HG03558 (cell line): ENCODE data around the gene CD83.
"Not testable (repeated sequence)": the region's sequence is repeated elsewhere in the genome, so short reads cannot be mapped to it uniquely, and the experiment has no call there.

Experiments used
- ATAC-seq: cut with Tn5 transposase; IDR thresholded peaks from one replicate; pipeline ENCODE4 v1.9.1; 2021; ENCODE audit warnings: moderate number of reproducible peaks; ENCODE audit not compliant: unreplicated experiment; ENCODE audit errors: extremely low read depth

Gene CD83

GRCh38 chr6:14143305-14143704, 25.7 kb downstream of the CD83 start:
- ATAC-seq: no peak

GRCh38 chr6:14144678-14145113, 27.1 kb downstream of the CD83 start:
- no peak for ATAC-seq

- ATAC-seq: no peak
Measured at GRCh38 chr6:14146506-14147096, 29.0 kb downstream of the CD83 start.

GRCh38 chr6:14147891-14148290, 30.3 kb downstream of the CD83 start:
- no peak for ATAC-seq

- ATAC-seq: no peak
Measured at GRCh38 chr6:14148471-14148870, 30.9 kb downstream of the CD83 start.

GRCh38 chr6:14149053-14149738, 31.6 kb downstream of the CD83 start:
- ATAC-seq: no peak

GRCh38 chr6:14149739-14150130, 32.2 kb downstream of the CD83 start:
- no peak for ATAC-seq

- not testable (repeated sequence) for ATAC-seq
Measured at GRCh38 chr6:14151300-14151699, 33.7 kb downstream of the CD83 start.

- ATAC-seq: no peak
Measured at GRCh38 chr6:14151773-14152172, 34.2 kb downstream of the CD83 start.

GRCh38 chr6:14153228-14153627, 35.7 kb downstream of the CD83 start:
- no peak for ATAC-seq

- ATAC-seq: no peak
Measured at GRCh38 chr6:14159090-14159489, 41.5 kb downstream of the CD83 start.

- ATAC-seq: no peak
Measured at GRCh38 chr6:14162826-14163225, 45.3 kb downstream of the CD83 start.

GRCh38 chr6:14165091-14165490, 47.5 kb downstream of the CD83 start:
- no peak for ATAC-seq

- no peak for ATAC-seq
Measured at GRCh38 chr6:14166839-14167238, 49.3 kb downstream of the CD83 start.

- no peak for ATAC-seq
Measured at GRCh38 chr6:14170128-14170527, 52.6 kb downstream of the CD83 start.

- no peak for ATAC-seq
Measured at GRCh38 chr6:14172562-14172961, 55.0 kb downstream of the CD83 start.

GRCh38 chr6:14174226-14174625, 56.7 kb downstream of the CD83 start:
- no peak for ATAC-seq

- ATAC-seq: no peak
Measured at GRCh38 chr6:14174996-14175395, 57.4 kb downstream of the CD83 start.

GRCh38 chr6:14176429-14176828, 58.9 kb downstream of the CD83 start:
- no peak for ATAC-seq

GRCh38 chr6:14177413-14178082, 60.0 kb downstream of the CD83 start:
- no peak for ATAC-seq

GRCh38 chr6:14178083-14178445, 60.5 kb downstream of the CD83 start:
- ATAC-seq: no peak

- ATAC-seq: no peak
Measured at GRCh38 chr6:14180609-14181008, 63.0 kb downstream of the CD83 start.
